ENCODE data around the gene PHLDB2. TPM values are rescaled to one million over a fixed set of nuclear protein-coding genes. Genes with fewer than 3 reads are reported as not detected.

PHLDB2 gene
- total RNA-seq, 1 donor from 2014 or later, result 43.5 TPM

GRCh38 chr3:111993038-111993437 is 134.0 kb downstream of the PHLDB2 start:
- Mint-ChIP-seq H3K9me3 (no peaks in the 10 kb centered on the region), H3K27ac (no peak overlapping the region), H3K4me1 (ENCODE audit: unreplicated experiment) (peaks cover 3% of the 10 kb centered on the region), H3K4me3 (no peak overlapping the region), H3K27me3 (no peaks in the 10 kb centered on the region), H3K36me3 (peaks cover 21% of the 10 kb centered on the region)
- DNase-seq (ENCODE audit: extremely low spot score, unreplicated experiment), result no peak
- no peak for TF ChIP-seq CTCF (conservative IDR thresholded peaks at IDR 0.05)

GRCh38 chr3:111998636-111999483 is 139.8 kb downstream of the PHLDB2 start, which contains the start of gene TAGLN3:
Gene TAGLN3 (plus strand): TSS chr3:111998922. CDS start chr3:111999423, 501 bp downstream.
- Mint-ChIP-seq H3K27ac (peak within 1 kb of the TSS; percentile 68), H3K4me3 (peak within 1 kb of the TSS; percentile 93), H3K4me1 (ENCODE audit: unreplicated experiment) (peaks cover 30% of the 10 kb centered on the region), H3K9me3 (no peaks in the 10 kb centered on the region), H3K27me3 (peaks cover 27% of the 10 kb centered on the region), H3K36me3 (no peaks in the 10 kb centered on the region)
- DNase-seq (ENCODE audit: extremely low spot score, unreplicated experiment), result no peak
- TF ChIP-seq CTCF (conservative IDR thresholded peaks at IDR 0.05), result no peak

- Mint-ChIP-seq H3K27me3 (peaks cover 27% of the 10 kb centered on the region), H3K27ac (peak overlapping the region; percentile 68), H3K4me1 (ENCODE audit: unreplicated experiment) (peaks cover 39% of the 10 kb centered on the region), H3K4me3 (peak overlapping the region; percentile 93), H3K9me3 (no peaks in the 10 kb centered on the region), H3K36me3 (no peaks in the 10 kb centered on the region)
- no peak for TF ChIP-seq CTCF (conservative IDR thresholded peaks at IDR 0.05)
- no peak for DNase-seq (ENCODE audit: extremely low spot score, unreplicated experiment)
Observed at GRCh38 chr3:111999484-112000324, 140.6 kb downstream of the PHLDB2 start.

GRCh38 chr3:112000367-112000771 is 141.3 kb downstream of the PHLDB2 start:
- H3K27me3 Mint-ChIP-seq, result peaks cover 27% of the 10 kb centered on the region
- H3K4me3 Mint-ChIP-seq, result peak overlapping the region; percentile 93
- no peaks in the 10 kb centered on the region for H3K9me3 Mint-ChIP-seq
- TF ChIP-seq CTCF (conservative IDR thresholded peaks at IDR 0.05), result no peak
- no peak for DNase-seq (ENCODE audit: extremely low spot score, unreplicated experiment)
- peaks cover 4% of the 10 kb centered on the region for H3K36me3 Mint-ChIP-seq
- peaks cover 42% of the 10 kb centered on the region for H3K4me1 Mint-ChIP-seq (ENCODE audit: unreplicated experiment)
- no peak overlapping the region for H3K27ac Mint-ChIP-seq

- Mint-ChIP-seq H3K27me3 (peaks cover 27% of the 10 kb centered on the region), H3K9me3 (no peaks in the 10 kb centered on the region), H3K4me3 (peak overlapping the region; percentile 93), H3K4me1 (ENCODE audit: unreplicated experiment) (peaks cover 42% of the 10 kb centered on the region), H3K36me3 (peaks cover 5% of the 10 kb centered on the region), H3K27ac (no peak overlapping the region)
- no peak for TF ChIP-seq CTCF (conservative IDR thresholded peaks at IDR 0.05)
- no peak for DNase-seq (ENCODE audit: extremely low spot score, unreplicated experiment)
Observed at GRCh38 chr3:112000966-112001365, 141.9 kb downstream of the PHLDB2 start.

Measured in type B pancreatic cell (in vitro differentiated cells).